Measurements from ENCODE around the gene SNIP1. TPM values are rescaled to one million over a fixed set of nuclear protein-coding genes. Genes with fewer than 3 reads are reported as not detected.
"Not testable (repeated sequence)": the region's sequence is repeated elsewhere in the genome, so short reads cannot be mapped to it uniquely, and the experiment has no call there.

SNIP1 gene
- polyA plus RNA-seq, 2 of the 4 experiments (the other 2 are of a cell fraction) = 6.6 to 9.0 TPM

DNA sequence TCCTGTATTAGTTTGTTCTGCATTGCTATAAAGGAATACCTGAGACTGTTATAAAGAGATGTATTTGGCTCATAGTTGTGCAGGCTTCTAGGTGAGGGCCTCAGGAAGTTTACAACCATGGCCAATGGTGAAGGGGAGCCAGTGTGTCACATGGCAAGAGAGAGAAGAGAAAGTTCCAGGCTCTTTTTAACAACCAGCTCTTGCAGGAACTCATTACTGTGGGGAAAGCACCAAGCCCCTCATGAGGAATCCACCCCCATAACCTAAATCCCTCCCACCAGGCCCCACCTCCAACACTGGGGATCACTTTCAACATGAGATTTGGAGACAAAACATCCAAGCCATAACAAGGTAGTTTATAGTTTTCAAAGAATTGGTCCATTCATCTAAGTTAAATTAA is 34.5 kb downstream of the SNIP1 start:
- CTCF ChIA-PET = interaction anchor here (0.8 to 2.0 kb wide), 3 partner anchors 11 to 1299 kb away, joined by 3 to 4 read pairs (median 3); no protein-coding TSS in a partner anchor
- TF ChIP-seq POLR2A (IDR thresholded peaks at IDR 0.05; ENCODE audit: low read length) = no peak
- TF ChIP-seq, protein P1, sequence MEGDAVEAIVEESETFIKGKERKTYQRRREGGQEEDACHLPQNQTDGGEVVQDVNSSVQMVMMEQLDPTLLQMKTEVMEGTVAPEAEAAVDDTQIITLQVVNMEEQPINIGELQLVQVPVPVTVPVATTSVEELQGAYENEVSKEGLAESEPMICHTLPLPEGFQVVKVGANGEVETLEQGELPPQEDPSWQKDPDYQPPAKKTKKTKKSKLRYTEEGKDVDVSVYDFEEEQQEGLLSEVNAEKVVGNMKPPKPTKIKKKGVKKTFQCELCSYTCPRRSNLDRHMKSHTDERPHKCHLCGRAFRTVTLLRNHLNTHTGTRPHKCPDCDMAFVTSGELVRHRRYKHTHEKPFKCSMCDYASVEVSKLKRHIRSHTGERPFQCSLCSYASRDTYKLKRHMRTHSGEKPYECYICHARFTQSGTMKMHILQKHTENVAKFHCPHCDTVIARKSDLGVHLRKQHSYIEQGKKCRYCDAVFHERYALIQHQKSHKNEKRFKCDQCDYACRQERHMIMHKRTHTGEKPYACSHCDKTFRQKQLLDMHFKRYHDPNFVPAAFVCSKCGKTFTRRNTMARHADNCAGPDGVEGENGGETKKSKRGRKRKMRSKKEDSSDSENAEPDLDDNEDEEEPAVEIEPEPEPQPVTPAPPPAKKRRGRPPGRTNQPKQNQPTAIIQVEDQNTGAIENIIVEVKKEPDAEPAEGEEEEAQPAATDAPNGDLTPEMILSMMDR (IDR thresholded peaks at IDR 0.05) = no peak
- TF ChIP-seq JUN (IDR thresholded peaks at IDR 0.05) = no peak
- no peak for TF ChIP-seq HOXB5 (CRISPR knock-in tag; IDR thresholded peaks at IDR 0.05)
- TF ChIP-seq, protein P2, sequence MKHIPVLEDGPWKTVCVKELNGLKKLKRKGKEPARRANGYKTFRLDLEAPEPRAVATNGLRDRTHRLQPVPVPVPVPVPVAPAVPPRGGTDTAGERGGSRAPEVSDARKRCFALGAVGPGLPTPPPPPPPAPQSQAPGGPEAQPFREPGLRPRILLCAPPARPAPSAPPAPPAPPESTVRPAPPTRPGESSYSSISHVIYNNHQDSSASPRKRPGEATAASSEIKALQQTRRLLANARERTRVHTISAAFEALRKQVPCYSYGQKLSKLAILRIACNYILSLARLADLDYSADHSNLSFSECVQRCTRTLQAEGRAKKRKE (CRISPR knock-in tag; IDR thresholded peaks at IDR 0.05; ENCODE audit: low read depth) = no peak
- no peak for TF ChIP-seq FOSL2 (IDR thresholded peaks at IDR 0.05)
- no peak for TF ChIP-seq FOSL2 (CRISPR knock-in tag; IDR thresholded peaks at IDR 0.05)
- TF ChIP-seq EHMT2 (IDR thresholded peaks at IDR 0.05; ENCODE audit: low read depth) = no peak
- TF ChIP-seq NPAS2 (CRISPR knock-in tag; IDR thresholded peaks at IDR 0.05; ENCODE audit: borderline replicate concordance) = no peak
- TF ChIP-seq PHF8 (IDR thresholded peaks at IDR 0.05; ENCODE audit: borderline replicate concordance, low read depth) = no peak
- TF ChIP-seq HDAC2 (IDR thresholded peaks at IDR 0.05) = no peak
- no peak for TF ChIP-seq NR3C1 (IDR thresholded peaks at IDR 0.05)
- no peak for TF ChIP-seq RAD21 (conservative IDR thresholded peaks at IDR 0.05 in 1 of 2, IDR thresholded peaks at IDR 0.05 in 1 of 2)
- TF ChIP-seq, protein P3, sequence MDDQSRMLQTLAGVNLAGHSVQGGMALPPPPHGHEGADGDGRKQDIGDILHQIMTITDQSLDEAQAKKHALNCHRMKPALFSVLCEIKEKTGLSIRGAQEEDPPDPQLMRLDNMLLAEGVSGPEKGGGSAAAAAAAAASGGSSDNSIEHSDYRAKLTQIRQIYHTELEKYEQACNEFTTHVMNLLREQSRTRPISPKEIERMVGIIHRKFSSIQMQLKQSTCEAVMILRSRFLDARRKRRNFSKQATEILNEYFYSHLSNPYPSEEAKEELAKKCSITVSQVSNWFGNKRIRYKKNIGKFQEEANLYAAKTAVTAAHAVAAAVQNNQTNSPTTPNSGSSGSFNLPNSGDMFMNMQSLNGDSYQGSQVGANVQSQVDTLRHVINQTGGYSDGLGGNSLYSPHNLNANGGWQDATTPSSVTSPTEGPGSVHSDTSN (IDR thresholded peaks at IDR 0.05) = no peak
- no peak for TF ChIP-seq KDM1A (IDR thresholded peaks at IDR 0.05; ENCODE audit: low read depth)
- TF ChIP-seq CEBPB (IDR thresholded peaks at IDR 0.05) = no peak
- no peak for TF ChIP-seq BHLHE40 (IDR thresholded peaks at IDR 0.05; ENCODE audit: low read depth, low read length)
- no peak for TF ChIP-seq EP300 (IDR thresholded peaks at IDR 0.05)
- H3K27ac ChIP-seq = no peak overlapping the region
- no peaks in the 10 kb centered on the region for H3K9me3 ChIP-seq
- FAIRE-seq (no peak), ATAC-seq (no peak), DNase-seq (ENCODE audit: low read depth in 1 of 2, low spot score in 1 of 2) (no peak)
- no peak overlapping the region for H3K4me3 ChIP-seq
- POLR2A ChIA-PET = no interaction called here
- H3K4me1 ChIP-seq = no peaks in the 10 kb centered on the region
- H3K4me2 ChIP-seq = no peak overlapping the region

DNA sequence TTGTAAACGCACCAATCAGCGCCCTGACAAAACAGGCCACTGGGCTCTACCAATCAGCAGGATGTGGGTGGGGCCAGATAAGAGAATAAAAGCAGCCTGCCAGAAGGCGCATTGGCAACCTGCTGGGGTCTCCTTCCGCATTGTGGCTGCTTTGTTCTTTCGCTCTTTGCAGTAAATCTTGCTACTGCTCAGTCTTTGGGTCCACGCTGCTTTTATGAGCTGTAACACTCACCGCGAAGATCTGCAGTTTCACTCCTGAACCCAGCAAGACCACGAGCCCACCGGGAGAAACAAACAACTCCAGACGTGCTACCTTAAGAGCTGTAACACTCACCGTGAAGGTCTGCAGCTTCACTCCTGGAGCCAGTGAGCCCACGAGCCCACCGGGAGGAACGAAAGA is 35.2 kb downstream of the SNIP1 start:
- POLR2A ChIA-PET; H3K4me3 ChIP-seq; H3K27ac ChIP-seq; H3K9me3 ChIP-seq; H3K4me2 ChIP-seq; ATAC-seq; FAIRE-seq; H3K4me1 ChIP-seq; DNase-seq (ENCODE audit: low read depth in 1 of 2, low spot score in 1 of 2): not testable (repeated sequence)
- CTCF ChIA-PET = interaction anchor here (0.8 to 1.4 kb wide), 2 partner anchors 31 to 1300 kb away, joined by 3 read pairs; no protein-coding TSS in a partner anchor
- WGBS (ENCODE audit: missing lambda C conversion rate) = 92% methylated on average over 15 of the region's 15 CpGs

GRCh38 chr1:37518241-37518640 is 35.9 kb downstream of the SNIP1 start:
- CTCF ChIA-PET = interaction anchor here (1.4 kb wide), 1 partner anchor 31 kb away, joined by 3 read pairs; no protein-coding TSS in a partner anchor
- H3K4me2 ChIP-seq; POLR2A ChIA-PET; FAIRE-seq; ATAC-seq; H3K4me1 ChIP-seq; DNase-seq (ENCODE audit: low read depth in 1 of 2, low spot score in 1 of 2); H3K9me3 ChIP-seq; H3K27ac ChIP-seq; H3K4me3 ChIP-seq: not testable (repeated sequence)
- WGBS (ENCODE audit: missing lambda C conversion rate) = no CpG with 5 or more reads among the region's 31 CpGs

GRCh38 chr1:37517569-37517968 is 36.5 kb downstream of the SNIP1 start:
- H3K4me1 ChIP-seq = peaks cover 6% of the 10 kb centered on the region; the same call in 1 of the 3 replicates
- DNase-seq (ENCODE audit: low read depth in 1 of 2, low spot score in 1 of 2) = no peak
- no peaks in the 10 kb centered on the region for H3K9me3 ChIP-seq
- no peak overlapping the region for H3K4me3 ChIP-seq
- no peak overlapping the region for H3K4me2 ChIP-seq
- no peak for ATAC-seq
- no peak for FAIRE-seq
- ChIA-PET CTCF (no interaction called here), POLR2A (no interaction called here)
- 83% methylated on average over 1 of the region's 1 CpG for WGBS (ENCODE audit: missing lambda C conversion rate)
- no peak overlapping the region for H3K27ac ChIP-seq
- TF ChIP-seq, protein P4, sequence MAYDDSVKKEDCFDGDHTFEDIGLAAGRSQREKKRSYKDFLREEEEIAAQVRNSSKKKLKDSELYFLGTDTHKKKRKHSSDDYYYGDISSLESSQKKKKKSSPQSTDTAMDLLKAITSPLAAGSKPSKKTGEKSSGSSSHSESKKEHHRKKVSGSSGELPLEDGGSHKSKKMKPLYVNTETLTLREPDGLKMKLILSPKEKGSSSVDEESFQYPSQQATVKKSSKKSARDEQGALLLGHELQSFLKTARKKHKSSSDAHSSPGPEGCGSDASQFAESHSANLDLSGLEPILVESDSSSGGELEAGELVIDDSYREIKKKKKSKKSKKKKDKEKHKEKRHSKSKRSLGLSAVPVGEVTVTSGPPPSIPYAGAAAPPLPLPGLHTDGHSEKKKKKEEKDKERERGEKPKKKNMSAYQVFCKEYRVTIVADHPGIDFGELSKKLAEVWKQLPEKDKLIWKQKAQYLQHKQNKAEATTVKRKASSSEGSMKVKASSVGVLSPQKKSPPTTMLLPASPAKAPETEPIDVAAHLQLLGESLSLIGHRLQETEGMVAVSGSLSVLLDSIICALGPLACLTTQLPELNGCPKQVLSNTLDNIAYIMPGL (CRISPR knock-in tag; IDR thresholded peaks at IDR 0.05; ENCODE audit: borderline replicate concordance) = no peak
- no peak for TF ChIP-seq E2F6 (IDR thresholded peaks at IDR 0.05; ENCODE audit: borderline replicate concordance, low read depth)
- no peak for TF ChIP-seq NR3C1 (IDR thresholded peaks at IDR 0.05)
- no peak for TF ChIP-seq ZSCAN20 (CRISPR knock-in tag; IDR thresholded peaks at IDR 0.05)
- no peak for TF ChIP-seq BCL3 (IDR thresholded peaks at IDR 0.05)
- TF ChIP-seq RNF2 (IDR thresholded peaks at IDR 0.05; ENCODE audit: borderline replicate concordance, low read depth) = no peak
- TF ChIP-seq HOXA7 (CRISPR knock-in tag; IDR thresholded peaks at IDR 0.05) = no peak
- TF ChIP-seq SREBF2 (IDR thresholded peaks at IDR 0.05) = no peak
- no peak for TF ChIP-seq RAD21 (conservative IDR thresholded peaks at IDR 0.05 in 1 of 2, IDR thresholded peaks at IDR 0.05 in 1 of 2)
- TF ChIP-seq NPAS2 (CRISPR knock-in tag; IDR thresholded peaks at IDR 0.05; ENCODE audit: borderline replicate concordance) = no peak

Measured in A549 (cell line).